GM12891 (cell line): ENCODE results near the gene MARK2.
A peak's percentile ranks its signal among the peaks of the same experiment; 100 is the strongest.

Experiments
- DNase-seq: peaks from one replicate; pipeline ENCODE4 v3.0.0; 2011; ENCODE audit warnings: low spot score; ENCODE audit not compliant: insufficient read length
- FAIRE-seq: peaks from 2 replicates; lab custom pipeline; 2011; peaks lifted over from hg19 to GRCh38; lab: Jason Lieb, UNC
- PAX5 ChIP-seq: IDR thresholded peaks from 2 replicates; pipeline ENCODE4 v1.6.1; 2011; ENCODE audit warnings: low read length, moderate library complexity, mild to moderate bottlenecking; ENCODE audit not compliant: insufficient read depth, severe bottlenecking
- POLR2A ChIP-seq: IDR thresholded peaks from 2 replicates; pipeline ENCODE4 v1.6.1; 2011; ENCODE audit warnings: low read depth, low read length, control low read depth
- POLR2AphosphoS5 ChIP-seq: IDR thresholded peaks from 2 replicates; pipeline ENCODE4 v1.6.1; 2011; ENCODE audit warnings: low read depth, low read length, control low read depth
- POU2F2 ChIP-seq: IDR thresholded peaks from 2 replicates; pipeline ENCODE4 v1.6.1; 2011; ENCODE audit warnings: low read depth, mild to moderate bottlenecking, control low read depth, low read length, moderate library complexity
- SPI1 ChIP-seq: IDR thresholded peaks from 2 replicates; pipeline ENCODE4 v1.6.1; 2011; ENCODE audit warnings: low read depth, low read length, control low read depth
- TAF1 ChIP-seq: IDR thresholded peaks from 2 replicates; pipeline ENCODE4 v1.6.1; 2011; ENCODE audit warnings: low read depth, low read length, control low read depth

The MARK2 gene

GRCh38 chr11:63869683-63870082, 30.8 kb downstream of the MARK2 start:
- FAIRE-seq = no peak
- DNase-seq = no peak

GRCh38 chr11:63870351-63871140, 31.6 kb downstream of the MARK2 start:
- no peak for DNase-seq
- TF ChIP-seq POU2F2 (no peak), TAF1 (no peak), SPI1 (no peak), PAX5 (no peak), POLR2A (no peak), POLR2AphosphoS5 (no peak)
- FAIRE-seq = no peak

More at GRCh38 chr11:63869683-63870082, 30.8 kb downstream of the MARK2 start:
- no peak for TF ChIP-seq PAX5
- no peak for TF ChIP-seq POLR2A
- no peak for TF ChIP-seq POLR2AphosphoS5
- TF ChIP-seq TAF1 = no peak
- TF ChIP-seq POU2F2 = no peak
- no peak for TF ChIP-seq SPI1

GRCh38 chr11:63871962-63872799, 33.3 kb downstream of the MARK2 start:
- TF ChIP-seq POU2F2 (0 out of 2 replicates have a peak, but pooled peaks have one; percentile 19), POLR2A (no peak), SPI1 (peak; percentile 41), TAF1 (no peak), PAX5 (no peak), POLR2AphosphoS5 (no peak)
- peak; percentile 87 for FAIRE-seq
- peak; percentile 61 for DNase-seq

GRCh38 chr11:63872800-63873197, 33.9 kb downstream of the MARK2 start:
- TF ChIP-seq POU2F2 (no peak), TAF1 (no peak), POLR2AphosphoS5 (no peak), SPI1 (no peak), POLR2A (no peak), PAX5 (no peak)
- FAIRE-seq (no peak), DNase-seq (no peak)

- FAIRE-seq = no peak
- TF ChIP-seq POLR2A = no peak
- no peak for TF ChIP-seq SPI1
- TF ChIP-seq TAF1 = no peak
- no peak for TF ChIP-seq PAX5
- no peak for DNase-seq
Observed at GRCh38 chr11:63873311-63873710, 34.4 kb downstream of the MARK2 start.

- TF ChIP-seq TAF1 (no peak), POLR2A (no peak), POLR2AphosphoS5 (no peak), SPI1 (no peak), PAX5 (no peak), POU2F2 (no peak)
- DNase-seq = no peak
Observed at GRCh38 chr11:63874511-63874910, 35.6 kb downstream of the MARK2 start.

GRCh38 chr11:63875506-63876065, 36.7 kb downstream of the MARK2 start:
- DNase-seq = no peak
- no peak for FAIRE-seq
- TF ChIP-seq PAX5 (no peak), SPI1 (no peak), POU2F2 (no peak), TAF1 (no peak), POLR2AphosphoS5 (no peak), POLR2A (no peak)

More at GRCh38 chr11:63874511-63874910, 35.6 kb downstream of the MARK2 start:
- no peak for FAIRE-seq

GRCh38 chr11:63876616-63877015, 37.7 kb downstream of the MARK2 start:
- DNase-seq (no peak), FAIRE-seq (no peak)
- TF ChIP-seq PAX5 (no peak), POU2F2 (no peak), SPI1 (no peak), POLR2AphosphoS5 (no peak), POLR2A (no peak), TAF1 (no peak)
